ENCODE results near the gene UGT2A1.

DNA sequence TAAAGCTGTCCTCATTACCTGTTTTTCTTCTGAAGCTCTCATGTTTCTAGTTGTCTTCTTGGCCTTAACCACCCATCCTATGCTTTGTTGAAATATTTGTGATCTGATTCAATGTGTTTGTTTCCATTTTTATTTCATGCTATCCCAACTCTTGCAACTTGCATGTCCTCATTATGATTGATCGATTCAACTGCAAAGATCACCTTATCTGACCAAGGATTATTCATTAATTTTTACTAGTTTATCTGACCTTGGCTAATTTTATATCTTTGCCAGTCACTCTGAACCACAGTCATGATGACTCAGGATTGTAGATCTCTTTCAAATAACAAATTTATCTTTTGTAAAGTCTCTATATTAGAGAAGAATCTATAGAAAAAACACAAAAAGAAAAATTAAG is 84.3 kb downstream of the UGT2A1 start:
- TF ChIP-seq, protein P1, sequence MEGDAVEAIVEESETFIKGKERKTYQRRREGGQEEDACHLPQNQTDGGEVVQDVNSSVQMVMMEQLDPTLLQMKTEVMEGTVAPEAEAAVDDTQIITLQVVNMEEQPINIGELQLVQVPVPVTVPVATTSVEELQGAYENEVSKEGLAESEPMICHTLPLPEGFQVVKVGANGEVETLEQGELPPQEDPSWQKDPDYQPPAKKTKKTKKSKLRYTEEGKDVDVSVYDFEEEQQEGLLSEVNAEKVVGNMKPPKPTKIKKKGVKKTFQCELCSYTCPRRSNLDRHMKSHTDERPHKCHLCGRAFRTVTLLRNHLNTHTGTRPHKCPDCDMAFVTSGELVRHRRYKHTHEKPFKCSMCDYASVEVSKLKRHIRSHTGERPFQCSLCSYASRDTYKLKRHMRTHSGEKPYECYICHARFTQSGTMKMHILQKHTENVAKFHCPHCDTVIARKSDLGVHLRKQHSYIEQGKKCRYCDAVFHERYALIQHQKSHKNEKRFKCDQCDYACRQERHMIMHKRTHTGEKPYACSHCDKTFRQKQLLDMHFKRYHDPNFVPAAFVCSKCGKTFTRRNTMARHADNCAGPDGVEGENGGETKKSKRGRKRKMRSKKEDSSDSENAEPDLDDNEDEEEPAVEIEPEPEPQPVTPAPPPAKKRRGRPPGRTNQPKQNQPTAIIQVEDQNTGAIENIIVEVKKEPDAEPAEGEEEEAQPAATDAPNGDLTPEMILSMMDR (IDR thresholded peaks at IDR 0.05 in 4 of 5, conservative IDR thresholded peaks at IDR 0.05 in 1 of 5), result no peak
- no peak for TF ChIP-seq POLR2A (IDR thresholded peaks at IDR 0.05)
